Measurements from ENCODE around the gene MMEL1. TPM values are rescaled to one million over a fixed set of nuclear protein-coding genes. Genes with fewer than 3 reads are reported as not detected.

MMEL1 gene
- polyA plus RNA-seq, 2 of the 4 experiments (the other 2 are of a cell fraction): not detected

DNA sequence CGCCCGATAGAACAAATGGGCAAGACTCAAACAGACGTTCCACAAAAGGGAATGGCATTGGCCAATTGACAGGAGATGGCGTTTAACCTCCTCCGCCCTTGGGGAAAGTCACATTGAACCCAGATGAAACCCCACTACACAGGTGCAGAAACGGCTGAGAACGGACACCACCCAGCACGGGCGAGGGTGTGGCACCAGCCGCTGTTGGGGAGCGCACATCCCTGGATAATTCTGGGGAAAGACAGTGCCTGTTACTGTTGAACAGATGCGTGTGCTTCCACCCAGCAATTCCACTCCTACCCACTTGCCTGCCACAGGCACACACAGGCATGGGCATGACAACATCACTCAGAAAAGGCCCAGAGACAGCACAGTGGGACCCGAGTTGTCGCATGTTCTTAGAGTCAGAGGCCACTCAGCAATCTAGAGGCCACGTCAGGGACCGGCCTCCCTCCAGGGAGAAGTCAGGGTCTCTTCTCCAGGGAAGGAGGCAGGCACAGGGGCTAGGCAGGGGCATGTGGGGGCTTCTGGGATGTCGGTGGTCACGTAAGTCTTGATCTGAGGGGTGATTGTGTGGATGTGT lies 31.0 kb downstream of the MMEL1 start:
- Histone ChIP-seq H3K4me1 (no peaks in the 10 kb centered on the region), H3K27ac (no peak overlapping the region), H3K9me3 (no peaks in the 10 kb centered on the region), H3K4me3 (no peak overlapping the region), H3K4me2 (no peak overlapping the region)
- FAIRE-seq: no peak
- WGBS (ENCODE audit: missing lambda C conversion rate): 60% methylated on average over 12 of the region's 18 CpGs
- ChIA-PET POLR2A (no interaction called here), CTCF (no interaction called here)
- DNase-seq (ENCODE audit: low read depth in 1 of 2, low spot score in 1 of 2): no peak
- ATAC-seq: no peak
- TF ChIP-seq MAFK (IDR thresholded peaks at IDR 0.05; ENCODE audit: partially characterized antibody): no peak

- WGBS (ENCODE audit: missing lambda C conversion rate): 13% methylated on average over 1 of the region's 3 CpGs
These were observed 34.4 kb downstream of the MMEL1 start for GRCh38 chr1:2598329-2598931.

GRCh38 chr1:2597441-2598328 lies 35.1 kb downstream of the MMEL1 start:
- Histone ChIP-seq H3K4me1 (no peaks in the 10 kb centered on the region), H3K4me3 (no peak overlapping the region), H3K27ac (no peak overlapping the region), H3K9me3 (no peaks in the 10 kb centered on the region), H3K4me2 (no peak overlapping the region)
- DNase-seq (ENCODE audit: low read depth in 1 of 2, low spot score in 1 of 2) (no peak), FAIRE-seq (no peak), ATAC-seq (no peak)
- ChIA-PET POLR2A (no interaction called here), CTCF (no interaction called here)
- 58% methylated on average over 26 of the region's 34 CpGs for WGBS (ENCODE audit: missing lambda C conversion rate)
- TF ChIP-seq JUNB (IDR thresholded peaks at IDR 0.05): no peak
- no peak for TF ChIP-seq CBX2 (IDR thresholded peaks at IDR 0.05; ENCODE audit: borderline replicate concordance, low read depth)
- TF ChIP-seq USF2 (IDR thresholded peaks at IDR 0.05): no peak
- TF ChIP-seq FOSL2 (IDR thresholded peaks at IDR 0.05): no peak
- TF ChIP-seq FOSL2 (CRISPR knock-in tag; IDR thresholded peaks at IDR 0.05): no peak
- TF ChIP-seq, protein P1, sequence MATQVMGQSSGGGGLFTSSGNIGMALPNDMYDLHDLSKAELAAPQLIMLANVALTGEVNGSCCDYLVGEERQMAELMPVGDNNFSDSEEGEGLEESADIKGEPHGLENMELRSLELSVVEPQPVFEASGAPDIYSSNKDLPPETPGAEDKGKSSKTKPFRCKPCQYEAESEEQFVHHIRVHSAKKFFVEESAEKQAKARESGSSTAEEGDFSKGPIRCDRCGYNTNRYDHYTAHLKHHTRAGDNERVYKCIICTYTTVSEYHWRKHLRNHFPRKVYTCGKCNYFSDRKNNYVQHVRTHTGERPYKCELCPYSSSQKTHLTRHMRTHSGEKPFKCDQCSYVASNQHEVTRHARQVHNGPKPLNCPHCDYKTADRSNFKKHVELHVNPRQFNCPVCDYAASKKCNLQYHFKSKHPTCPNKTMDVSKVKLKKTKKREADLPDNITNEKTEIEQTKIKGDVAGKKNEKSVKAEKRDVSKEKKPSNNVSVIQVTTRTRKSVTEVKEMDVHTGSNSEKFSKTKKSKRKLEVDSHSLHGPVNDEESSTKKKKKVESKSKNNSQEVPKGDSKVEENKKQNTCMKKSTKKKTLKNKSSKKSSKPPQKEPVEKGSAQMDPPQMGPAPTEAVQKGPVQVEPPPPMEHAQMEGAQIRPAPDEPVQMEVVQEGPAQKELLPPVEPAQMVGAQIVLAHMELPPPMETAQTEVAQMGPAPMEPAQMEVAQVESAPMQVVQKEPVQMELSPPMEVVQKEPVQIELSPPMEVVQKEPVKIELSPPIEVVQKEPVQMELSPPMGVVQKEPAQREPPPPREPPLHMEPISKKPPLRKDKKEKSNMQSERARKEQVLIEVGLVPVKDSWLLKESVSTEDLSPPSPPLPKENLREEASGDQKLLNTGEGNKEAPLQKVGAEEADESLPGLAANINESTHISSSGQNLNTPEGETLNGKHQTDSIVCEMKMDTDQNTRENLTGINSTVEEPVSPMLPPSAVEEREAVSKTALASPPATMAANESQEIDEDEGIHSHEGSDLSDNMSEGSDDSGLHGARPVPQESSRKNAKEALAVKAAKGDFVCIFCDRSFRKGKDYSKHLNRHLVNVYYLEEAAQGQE (IDR thresholded peaks at IDR 0.05): no peak
- no peak for TF ChIP-seq FOSB (CRISPR knock-in tag; IDR thresholded peaks at IDR 0.05)
- TF ChIP-seq MAFK (IDR thresholded peaks at IDR 0.05; ENCODE audit: partially characterized antibody): no peak
- no peak for TF ChIP-seq RAD21 (conservative IDR thresholded peaks at IDR 0.05 in 1 of 2, IDR thresholded peaks at IDR 0.05 in 1 of 2)
- no peak for TF ChIP-seq ZC3H11A (IDR thresholded peaks at IDR 0.05)
- TF ChIP-seq, protein P2, sequence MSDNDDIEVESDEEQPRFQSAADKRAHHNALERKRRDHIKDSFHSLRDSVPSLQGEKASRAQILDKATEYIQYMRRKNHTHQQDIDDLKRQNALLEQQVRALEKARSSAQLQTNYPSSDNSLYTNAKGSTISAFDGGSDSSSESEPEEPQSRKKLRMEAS (IDR thresholded peaks at IDR 0.05): no peak
- no peak for TF ChIP-seq POLR2AphosphoS2 (conservative IDR thresholded peaks at IDR 0.05; ENCODE audit: low read length)
- TF ChIP-seq PBX3 (IDR thresholded peaks at IDR 0.05): no peak
- TF ChIP-seq ZFP36 (IDR thresholded peaks at IDR 0.05; ENCODE audit: borderline replicate concordance, partially characterized antibody): no peak
- no peak for TF ChIP-seq RARB (CRISPR knock-in tag; IDR thresholded peaks at IDR 0.05)
- TF ChIP-seq ELK1 (IDR thresholded peaks at IDR 0.05; ENCODE audit: low read depth, low read length): no peak
- TF ChIP-seq NR3C1 (IDR thresholded peaks at IDR 0.05): no peak

More at GRCh38 chr1:2598329-2598931, 34.4 kb downstream of the MMEL1 start:
- TF ChIP-seq ZC3H11A (IDR thresholded peaks at IDR 0.05): no peak
- TF ChIP-seq RAD21 (conservative IDR thresholded peaks at IDR 0.05 in 1 of 2, IDR thresholded peaks at IDR 0.05 in 1 of 2): peak in 1 of 2 experiments; percentile 6; a peak in 1 of 5 replicates
- H3K4me3 ChIP-seq: no peak overlapping the region
- H3K9me3 ChIP-seq: no peaks in the 10 kb centered on the region
- no peaks in the 10 kb centered on the region for H3K4me1 ChIP-seq
- ATAC-seq (no peak), DNase-seq (ENCODE audit: low read depth in 1 of 2, low spot score in 1 of 2) (no peak), FAIRE-seq (no peak)
- CTCF ChIA-PET: no interaction called here
- H3K27ac ChIP-seq: no peak overlapping the region
- POLR2A ChIA-PET: no interaction called here
- no peak overlapping the region for H3K4me2 ChIP-seq
